CD4-positive, alpha-beta T cell treated with Interleukin-4 for 1 hour (primary cell): ENCODE measurements around the gene EMILIN2.
A peak's percentile ranks its signal among the peaks of the same experiment; 100 is the strongest.

ENCODE experiments used
- DNase-seq, 2 donors: peaks; one replicate each; pipeline ENCODE4 v3.0.0-alpha.2; 2020 to 2022

Gene EMILIN2

GRCh38 chr18:2917259-2918047 is 70.6 kb downstream of the EMILIN2 start:
- no peak for DNase-seq

GRCh38 chr18:2918761-2919550 is 72.2 kb downstream of the EMILIN2 start:
- no peak for DNase-seq

GRCh38 chr18:2919600-2919999 is 72.8 kb downstream of the EMILIN2 start:
- DNase-seq: no peak

- no peak for DNase-seq
Observed at GRCh38 chr18:2920027-2920426, 73.2 kb downstream of the EMILIN2 start.

GRCh38 chr18:2920546-2921343 is 73.9 kb downstream of the EMILIN2 start:
- DNase-seq: no peak

- no peak for DNase-seq
Observed at GRCh38 chr18:2921778-2922177, 75.0 kb downstream of the EMILIN2 start.

- DNase-seq: no peak
Observed at GRCh38 chr18:2923464-2923863, 76.7 kb downstream of the EMILIN2 start.

GRCh38 chr18:2924920-2925319 is 78.1 kb downstream of the EMILIN2 start:
- no peak for DNase-seq

- no peak for DNase-seq
Observed at GRCh38 chr18:2926528-2926927, 79.7 kb downstream of the EMILIN2 start.

GRCh38 chr18:2927745-2928144 is 80.9 kb downstream of the EMILIN2 start:
- DNase-seq: no peak

- peak; percentile 39 to 86 for DNase-seq
Observed at GRCh38 chr18:2932247-2933181, 85.7 kb downstream of the EMILIN2 start.

- no peak for DNase-seq
Observed at GRCh38 chr18:2933995-2934394, 87.2 kb downstream of the EMILIN2 start.

- no peak for DNase-seq
Observed at GRCh38 chr18:2935438-2936192, 88.8 kb downstream of the EMILIN2 start.

GRCh38 chr18:2939317-2939716 is 92.5 kb downstream of the EMILIN2 start:
- DNase-seq: no peak

GRCh38 chr18:2948038-2948437 is 101.2 kb downstream of the EMILIN2 start:
- DNase-seq: peak in 1 of 2 donors; percentile 31

GRCh38 chr18:2952605-2953004 is 105.8 kb downstream of the EMILIN2 start:
- no peak for DNase-seq

- no peak for DNase-seq
Observed at GRCh38 chr18:2953935-2954653, 107.3 kb downstream of the EMILIN2 start.

- DNase-seq: no peak
Observed at GRCh38 chr18:2954869-2955645, 108.3 kb downstream of the EMILIN2 start.

GRCh38 chr18:2956056-2956455 is 109.2 kb downstream of the EMILIN2 start:
- peak; percentile 43 to 71 for DNase-seq

- DNase-seq: peak in 1 of 2 donors; percentile 70
Observed at GRCh38 chr18:2958819-2959298, 112.1 kb downstream of the EMILIN2 start.
